Activated T-helper 2 cell treated with anti-CD3 and anti-CD28 coated beads, Interferon-gamma antibody, Interleukin-2, Interleukin-4, amounts not matched to agents 10 μg/mL and 5 μg/mL and 100 μg/mL, durations not matched to agents 14 hours and 24 hours and 36 hours (primary cell): ENCODE measurements around the gene SLC45A3. TPM values are rescaled to one million over a fixed set of nuclear protein-coding genes. Genes with fewer than 3 reads are reported as not detected.

Experiments used
- DNase-seq: peaks from one replicate; pipeline ENCODE4 v3.0.0; 2021; ENCODE audit warnings: low spot score
- H3K27ac Mint-ChIP-seq: one replicate; pipeline ENCODE4 v1.8.0; 2021; ENCODE audit warnings: mixed read lengths
- H3K27me3 Mint-ChIP-seq: one replicate; pipeline ENCODE4 v1.8.0; 2021; ENCODE audit warnings: low read depth, mixed read lengths
- H3K36me3 Mint-ChIP-seq: one replicate; pipeline ENCODE4 v1.8.0; 2021; ENCODE audit warnings: low read depth, mixed read lengths
- H3K4me1 Mint-ChIP-seq: one replicate; pipeline ENCODE4 v1.8.0; 2021; ENCODE audit warnings: low read depth, mixed read lengths
- H3K4me3 Mint-ChIP-seq: one replicate; pipeline ENCODE4 v1.8.0; 2021; ENCODE audit warnings: low read depth, mild to moderate bottlenecking, moderate library complexity, mixed read lengths
- H3K9me3 Mint-ChIP-seq: one replicate; pipeline ENCODE4 v1.8.0; 2021; ENCODE audit warnings: mixed read lengths
- intact Hi-C: fragments of 100-400 bp; cut with micrococcal nuclease; formaldehyde crosslinking; loops from one replicate; pipeline ENCODE4 v1.15.1; 2023
- total RNA-seq: library from RNA; stranded (reverse); gene quantifications from 2 replicates; pipeline ENCODE4 v1.2.3, GENCODE V29; 2022

SLC45A3 gene
- total RNA-seq, 1 donor from 2014 or later = 1.5 TPM

GRCh38 chr1:205692423-205692822 is 12.1 kb upstream of the SLC45A3 start:
- Mint-ChIP-seq H3K9me3 (no peaks in the 10 kb centered on the region), H3K36me3 (no peaks in the 10 kb centered on the region)

GRCh38 chr1:205690122-205690756 is 9.9 kb upstream of the SLC45A3 start:
- no peaks in the 10 kb centered on the region for H3K36me3 Mint-ChIP-seq
- intact Hi-C loops = no loop called here
- no peak overlapping the region for H3K4me3 Mint-ChIP-seq

More at GRCh38 chr1:205692423-205692822, 12.1 kb upstream of the SLC45A3 start:
- H3K27me3 Mint-ChIP-seq = peaks cover 28% of the 10 kb centered on the region
- peaks cover 12% of the 10 kb centered on the region for H3K4me1 Mint-ChIP-seq
- no peak overlapping the region for H3K4me3 Mint-ChIP-seq
- DNase-seq = no peak
- no peak overlapping the region for H3K27ac Mint-ChIP-seq
- intact Hi-C loops = no loop called here

GRCh38 chr1:205689479-205689878 is 9.2 kb upstream of the SLC45A3 start:
- no peak overlapping the region for H3K4me3 Mint-ChIP-seq
- H3K27me3 Mint-ChIP-seq = peaks cover 18% of the 10 kb centered on the region
- intact Hi-C loops = no loop called here
- H3K36me3 Mint-ChIP-seq = no peaks in the 10 kb centered on the region
- H3K4me1 Mint-ChIP-seq = peaks cover 12% of the 10 kb centered on the region
- no peaks in the 10 kb centered on the region for H3K9me3 Mint-ChIP-seq
- H3K27ac Mint-ChIP-seq = no peak overlapping the region
- DNase-seq = no peak

More at GRCh38 chr1:205690122-205690756, 9.9 kb upstream of the SLC45A3 start:
- no peak overlapping the region for H3K27ac Mint-ChIP-seq
- H3K27me3 Mint-ChIP-seq = peaks cover 18% of the 10 kb centered on the region
- DNase-seq = no peak
- H3K4me1 Mint-ChIP-seq = peaks cover 12% of the 10 kb centered on the region
- no peaks in the 10 kb centered on the region for H3K9me3 Mint-ChIP-seq

GRCh38 chr1:205688171-205689080 is 8.1 kb upstream of the SLC45A3 start:
- DNase-seq = no peak
- Mint-ChIP-seq H3K27ac (no peak overlapping the region), H3K4me1 (peaks cover 11% of the 10 kb centered on the region), H3K27me3 (peaks cover 18% of the 10 kb centered on the region), H3K36me3 (no peaks in the 10 kb centered on the region), H3K9me3 (no peaks in the 10 kb centered on the region), H3K4me3 (no peak overlapping the region)
- intact Hi-C loops = no loop called here

- Mint-ChIP-seq H3K4me1 (peaks cover under 1% of the 10 kb centered on the region), H3K27me3 (peaks cover 21% of the 10 kb centered on the region), H3K9me3 (no peaks in the 10 kb centered on the region), H3K27ac (no peak overlapping the region), H3K4me3 (no peak overlapping the region), H3K36me3 (no peaks in the 10 kb centered on the region)
- DNase-seq = no peak
- intact Hi-C loops = no loop called here
Measured at GRCh38 chr1:205687242-205687641, 6.9 kb upstream of the SLC45A3 start.

GRCh38 chr1:205681364-205681763 is 1.1 kb upstream of the SLC45A3 start:
- H3K27ac Mint-ChIP-seq = no peak overlapping the region
- H3K4me1 Mint-ChIP-seq = peaks cover 7% of the 10 kb centered on the region
- H3K9me3 Mint-ChIP-seq = no peaks in the 10 kb centered on the region
- no peak for DNase-seq
- H3K36me3 Mint-ChIP-seq = no peaks in the 10 kb centered on the region
- no peak overlapping the region for H3K4me3 Mint-ChIP-seq
- intact Hi-C loops = no loop called here
- H3K27me3 Mint-ChIP-seq = peaks cover 19% of the 10 kb centered on the region

GRCh38 chr1:205678286-205679111 is 1.8 kb downstream of the SLC45A3 start:
- Mint-ChIP-seq H3K4me3 (peak overlapping the region; percentile 81), H3K27ac (no peak overlapping the region), H3K36me3 (no peaks in the 10 kb centered on the region), H3K9me3 (no peaks in the 10 kb centered on the region), H3K27me3 (peaks cover 19% of the 10 kb centered on the region), H3K4me1 (peaks cover 7% of the 10 kb centered on the region)
- intact Hi-C loops = no loop called here
- no peak for DNase-seq

- Mint-ChIP-seq H3K4me3 (no peak overlapping the region), H3K9me3 (no peaks in the 10 kb centered on the region), H3K36me3 (no peaks in the 10 kb centered on the region), H3K4me1 (peaks cover 7% of the 10 kb centered on the region), H3K27ac (no peak overlapping the region), H3K27me3 (peaks cover 17% of the 10 kb centered on the region)
- intact Hi-C loops = no loop called here
- no peak for DNase-seq
Measured at GRCh38 chr1:205677167-205677566, 3.1 kb downstream of the SLC45A3 start.

- H3K4me3 Mint-ChIP-seq = no peak overlapping the region
- no peaks in the 10 kb centered on the region for H3K36me3 Mint-ChIP-seq
- peaks cover 7% of the 10 kb centered on the region for H3K4me1 Mint-ChIP-seq
- peaks cover 14% of the 10 kb centered on the region for H3K27me3 Mint-ChIP-seq
- no peak for DNase-seq
- intact Hi-C loops = no loop called here
- H3K9me3 Mint-ChIP-seq = no peaks in the 10 kb centered on the region
- no peak overlapping the region for H3K27ac Mint-ChIP-seq
Measured at GRCh38 chr1:205676597-205676996, 3.7 kb downstream of the SLC45A3 start.

- Mint-ChIP-seq H3K9me3 (no peaks in the 10 kb centered on the region), H3K36me3 (no peaks in the 10 kb centered on the region), H3K27ac (no peak overlapping the region), H3K27me3 (peaks cover 8% of the 10 kb centered on the region), H3K4me1 (peaks cover 7% of the 10 kb centered on the region), H3K4me3 (no peak overlapping the region)
- intact Hi-C loops = no loop called here
- DNase-seq = no peak
Measured at GRCh38 chr1:205676002-205676401, 4.3 kb downstream of the SLC45A3 start.

- DNase-seq = no peak
- H3K36me3 Mint-ChIP-seq = no peaks in the 10 kb centered on the region
- H3K4me3 Mint-ChIP-seq = no peak overlapping the region
- no peak overlapping the region for H3K27ac Mint-ChIP-seq
- peaks cover 2% of the 10 kb centered on the region for H3K4me1 Mint-ChIP-seq
- intact Hi-C loops = no loop called here
- peaks cover 2% of the 10 kb centered on the region for H3K27me3 Mint-ChIP-seq
- H3K9me3 Mint-ChIP-seq = no peaks in the 10 kb centered on the region
Measured at GRCh38 chr1:205675247-205675646, 5.1 kb downstream of the SLC45A3 start.

GRCh38 chr1:205672970-205673369 is 7.3 kb downstream of the SLC45A3 start:
- H3K4me3 Mint-ChIP-seq = no peak overlapping the region
- H3K27me3 Mint-ChIP-seq = peaks cover 4% of the 10 kb centered on the region
- H3K27ac Mint-ChIP-seq = no peak overlapping the region
- no peaks in the 10 kb centered on the region for H3K9me3 Mint-ChIP-seq
- no peak for DNase-seq
- intact Hi-C loops = no loop called here
- H3K4me1 Mint-ChIP-seq = no peaks in the 10 kb centered on the region
- H3K36me3 Mint-ChIP-seq = no peaks in the 10 kb centered on the region
